Tibial nerve (tissue), 4 donors: ENCODE measurements around the gene PEX12. TPM values are rescaled to one million over a fixed set of nuclear protein-coding genes. Genes with fewer than 3 reads are reported as not detected.
"Not testable (repeated sequence)": the region's sequence is repeated elsewhere in the genome, so short reads cannot be mapped to it uniquely, and the experiment has no call there.

Source experiments
- DNase-seq, 2 donors: peaks; one replicate each; pipeline ENCODE4 v3.0.0-alpha.2; 2019; ENCODE audit warnings: low spot score in 2 of 2
- H3K27ac ChIP-seq, 4 donors: fragments of 200-600 bp; sonication (generic) in 3 of 4; one replicate each; pipeline ENCODE4 v1.5.1; 2017 to 2019; ENCODE audit warnings: mild to moderate bottlenecking in 1 of 4
- H3K27me3 ChIP-seq, 2 donors: fragments of 200-600 bp; sonication (generic) in 1 of 2; one replicate each; pipeline versions ENCODE4 v1.5.1 to v1.6.0; 2017 to 2019
- H3K36me3 ChIP-seq, 3 donors: fragments of 200-600 bp; sonication (generic); one replicate each; pipeline ENCODE4 v1.5.1; 2018 to 2019
- H3K4me1 ChIP-seq, 4 donors: fragments of 200-600 bp; sonication (generic) in 3 of 4; one replicate each; pipeline ENCODE4 v1.5.1; 2017 to 2019
- H3K4me3 ChIP-seq, 4 donors: fragments of 200-600 bp; sonication (generic) in 3 of 4; one replicate each; pipeline ENCODE4 v1.5.1; 2017 to 2019; ENCODE audit warnings: mild to moderate bottlenecking in 1 of 4, moderate library complexity in 1 of 4
- H3K9me3 ChIP-seq, 4 donors: fragments of 200-600 bp; sonication (generic) in 3 of 4; one replicate each; pipeline ENCODE4 v1.5.1; 2017 to 2019
- EP300 ChIP-seq, 2 donors: sonication (generic); formaldehyde crosslinking; IDR thresholded peaks; one replicate each; pipeline ENCODE4 v1.6.1; 2017; ENCODE audit warnings: antibody characterized with exemption in 2 of 2, mild to moderate bottlenecking in 1 of 2
- POLR2A ChIP-seq, 2 donors: fragments of 450-650 bp; IDR thresholded peaks; one replicate each; pipeline ENCODE4 v1.6.1; 2017; ENCODE audit warnings: antibody characterized with exemption in 2 of 2, mild to moderate bottlenecking in 2 of 2, moderate library complexity in 2 of 2
- WGBS, 2 donors: methylation state at CpG; one replicate each; pipeline ENCODE4 v1.1.5; 2018; 5-methylcytosine and 5-hydroxymethylcytosine counted together
- total RNA-seq, 4 donors: library from RNA; depleted of rRNA; stranded (reverse); fragments of >200 nt; gene quantifications; one replicate each; pipeline ENCODE4 v1.1.0, GENCODE V29; 2016
- TF ChIP-seq, protein P1 (sequence below), 5 experiments: fragments of 200-600 bp in 3 of 5; fragments of 450-650 bp in 2 of 5; sonication (generic) in 3 of 5; IDR thresholded peaks; one replicate each; pipeline ENCODE4 v1.5.1; 2016 to 2019; ENCODE audit warnings: antibody characterized with exemption in 5 of 5, mild to moderate bottlenecking in 3 of 5, moderate library complexity in 2 of 5

The PEX12 gene
- total RNA-seq, 4 donors from 2014 or later, result 4.2 to 10.8 (median 9.7) TPM

DNA sequence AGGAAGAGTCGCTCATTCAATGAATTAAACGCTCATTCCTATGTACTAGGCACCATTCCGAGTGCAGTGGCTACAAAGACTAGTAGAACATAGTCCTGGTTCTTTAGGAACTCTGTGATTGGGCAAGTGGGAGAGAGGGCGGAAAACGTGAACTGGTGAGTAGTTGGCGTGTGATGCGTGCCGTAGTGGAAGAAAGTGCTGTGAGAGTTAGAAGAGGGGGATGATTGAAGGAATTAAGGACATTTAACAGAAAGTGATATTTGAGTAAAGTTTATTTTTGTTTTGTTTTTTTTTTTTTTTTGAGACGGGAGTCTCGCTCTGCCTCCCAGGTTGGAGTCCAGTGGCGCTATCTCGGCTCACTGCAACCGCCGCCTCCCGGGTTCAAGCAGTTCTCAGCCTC, 9.8 kb downstream of the PEX12 start:
- peak overlapping the region in 2 of 4 donors; percentile 86 to 91 for H3K27ac ChIP-seq
- 29% methylated on average over 15 of the region's 15 CpGs for WGBS, 2 donors

DNA sequence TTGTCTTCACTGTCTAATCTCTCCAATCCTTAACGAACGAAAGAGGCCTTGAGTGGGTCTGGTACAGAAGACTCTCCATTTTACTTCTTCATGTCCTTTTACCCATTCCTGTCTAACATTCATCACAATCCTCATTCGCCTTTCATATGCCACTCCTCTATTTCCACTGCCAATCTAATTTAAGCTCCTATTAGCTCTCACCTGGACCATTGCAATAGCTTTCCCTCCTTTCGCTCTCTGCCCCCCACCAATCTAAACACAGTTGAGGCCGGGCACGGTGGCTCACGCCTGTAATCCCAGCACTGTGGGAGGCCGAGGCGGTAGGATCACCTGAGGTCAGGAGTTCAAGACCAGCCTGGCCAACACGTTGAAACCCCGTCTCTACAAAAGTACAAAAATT, 11.4 kb downstream of the PEX12 start:
- peak overlapping the region; percentile 64 to 86 (median 73) for H3K4me3 ChIP-seq
- no peaks in the 10 kb centered on the region for H3K27me3 ChIP-seq
- no peaks in the 10 kb centered on the region for H3K9me3 ChIP-seq
- 64 to 74% methylated on average over 11 of the region's 11 CpGs for WGBS, 2 donors
- TF ChIP-seq, protein P1, sequence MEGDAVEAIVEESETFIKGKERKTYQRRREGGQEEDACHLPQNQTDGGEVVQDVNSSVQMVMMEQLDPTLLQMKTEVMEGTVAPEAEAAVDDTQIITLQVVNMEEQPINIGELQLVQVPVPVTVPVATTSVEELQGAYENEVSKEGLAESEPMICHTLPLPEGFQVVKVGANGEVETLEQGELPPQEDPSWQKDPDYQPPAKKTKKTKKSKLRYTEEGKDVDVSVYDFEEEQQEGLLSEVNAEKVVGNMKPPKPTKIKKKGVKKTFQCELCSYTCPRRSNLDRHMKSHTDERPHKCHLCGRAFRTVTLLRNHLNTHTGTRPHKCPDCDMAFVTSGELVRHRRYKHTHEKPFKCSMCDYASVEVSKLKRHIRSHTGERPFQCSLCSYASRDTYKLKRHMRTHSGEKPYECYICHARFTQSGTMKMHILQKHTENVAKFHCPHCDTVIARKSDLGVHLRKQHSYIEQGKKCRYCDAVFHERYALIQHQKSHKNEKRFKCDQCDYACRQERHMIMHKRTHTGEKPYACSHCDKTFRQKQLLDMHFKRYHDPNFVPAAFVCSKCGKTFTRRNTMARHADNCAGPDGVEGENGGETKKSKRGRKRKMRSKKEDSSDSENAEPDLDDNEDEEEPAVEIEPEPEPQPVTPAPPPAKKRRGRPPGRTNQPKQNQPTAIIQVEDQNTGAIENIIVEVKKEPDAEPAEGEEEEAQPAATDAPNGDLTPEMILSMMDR (IDR thresholded peaks at IDR 0.05), result no peak
- no peak for TF ChIP-seq EP300 (IDR thresholded peaks at IDR 0.05)
- no peak for TF ChIP-seq POLR2A (IDR thresholded peaks at IDR 0.05)
- DNase-seq, result no peak
- H3K36me3 ChIP-seq, result no peaks in the 10 kb centered on the region
- H3K27ac ChIP-seq, result no peak overlapping the region
- peaks cover 0 to 39% (median 17%) of the 10 kb centered on the region in 4 donors for H3K4me1 ChIP-seq

More for the DNA sequence above, 9.8 kb downstream of the PEX12 start:
- no peak for DNase-seq
- Histone ChIP-seq H3K9me3 (no peaks in the 10 kb centered on the region), H3K4me1 (peaks cover 0 to 39% (median 17%) of the 10 kb centered on the region in 4 donors), H3K36me3 (peaks cover 0 to 2% (median 0%) of the 10 kb centered on the region in 3 donors), H3K27me3 (no peaks in the 10 kb centered on the region), H3K4me3 (peak overlapping the region; percentile 64 to 86 (median 73))
- no peak for TF ChIP-seq EP300 (IDR thresholded peaks at IDR 0.05)
- no peak for TF ChIP-seq POLR2A (IDR thresholded peaks at IDR 0.05)
- TF ChIP-seq, protein P1 (IDR thresholded peaks at IDR 0.05), result no peak

DNA sequence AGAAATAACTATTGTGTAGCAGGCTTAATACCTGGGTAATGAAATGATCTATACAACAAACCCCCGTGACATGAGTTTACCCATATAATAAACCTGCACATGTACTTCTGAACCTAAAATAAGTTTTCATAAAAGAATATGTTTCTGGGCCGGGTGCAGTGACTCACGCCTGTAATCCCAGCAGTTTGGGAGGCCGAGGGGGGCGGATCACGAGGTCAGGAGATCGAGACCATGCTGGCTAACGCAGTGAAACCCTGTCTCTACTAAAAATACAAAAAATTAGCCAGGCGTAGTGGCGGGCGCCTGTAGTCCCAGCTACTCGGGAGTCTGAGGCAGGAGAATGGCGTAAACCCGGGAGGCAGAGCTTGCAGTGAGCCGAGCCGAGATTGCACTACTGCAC, 15.2 kb downstream of the PEX12 start:
- H3K4me3 ChIP-seq, H3K36me3 ChIP-seq, H3K27me3 ChIP-seq, H3K4me1 ChIP-seq, DNase-seq, H3K9me3 ChIP-seq, H3K27ac ChIP-seq: not testable (repeated sequence)
- WGBS, 2 donors, result 81% methylated on average over 16 of the region's 16 CpGs

DNA sequence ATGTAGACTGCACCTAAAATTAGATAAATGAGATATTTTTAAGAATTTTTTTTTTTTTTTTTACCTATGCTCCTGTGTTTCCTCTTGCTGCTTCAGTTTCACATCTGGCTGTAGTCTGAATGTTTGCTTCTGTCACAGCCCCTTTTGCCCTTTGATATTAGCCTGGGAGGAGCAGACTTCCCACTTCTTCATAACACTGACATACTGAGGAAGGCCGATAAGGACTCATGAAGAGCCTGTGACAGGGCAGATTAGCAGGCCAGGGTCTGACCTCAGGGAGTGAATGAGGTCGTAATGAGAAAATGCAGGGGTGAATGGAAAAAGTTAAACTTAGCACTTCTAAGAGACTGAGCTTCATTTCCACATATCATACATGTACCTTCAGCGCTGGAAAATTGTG, 17.7 kb downstream of the PEX12 start, which contains the start of gene SLFN14:
TSS of gene SLFN14 (minus strand) at position 117 of the 400 bp plus-strand sequence. CDS start 2,757 bp downstream, outside the sequence.
- 48 to 51% methylated on average over 3 of the region's 3 CpGs for WGBS, 2 donors
- peaks cover 0 to 6% of the 10 kb centered on the region in 2 donors for H3K27me3 ChIP-seq
- TF ChIP-seq POLR2A (IDR thresholded peaks at IDR 0.05), result no peak
- TF ChIP-seq, protein P1 (IDR thresholded peaks at IDR 0.05), result no peak
- no peak for TF ChIP-seq EP300 (IDR thresholded peaks at IDR 0.05)
- DNase-seq, result no peak
- no peaks in the 10 kb centered on the region for H3K9me3 ChIP-seq
- no peak within 1 kb of the TSS for H3K4me3 ChIP-seq
- H3K36me3 ChIP-seq, result no peaks in the 10 kb centered on the region
- no peaks in the 10 kb centered on the region for H3K4me1 ChIP-seq
- no peak within 1 kb of the TSS for H3K27ac ChIP-seq

DNA sequence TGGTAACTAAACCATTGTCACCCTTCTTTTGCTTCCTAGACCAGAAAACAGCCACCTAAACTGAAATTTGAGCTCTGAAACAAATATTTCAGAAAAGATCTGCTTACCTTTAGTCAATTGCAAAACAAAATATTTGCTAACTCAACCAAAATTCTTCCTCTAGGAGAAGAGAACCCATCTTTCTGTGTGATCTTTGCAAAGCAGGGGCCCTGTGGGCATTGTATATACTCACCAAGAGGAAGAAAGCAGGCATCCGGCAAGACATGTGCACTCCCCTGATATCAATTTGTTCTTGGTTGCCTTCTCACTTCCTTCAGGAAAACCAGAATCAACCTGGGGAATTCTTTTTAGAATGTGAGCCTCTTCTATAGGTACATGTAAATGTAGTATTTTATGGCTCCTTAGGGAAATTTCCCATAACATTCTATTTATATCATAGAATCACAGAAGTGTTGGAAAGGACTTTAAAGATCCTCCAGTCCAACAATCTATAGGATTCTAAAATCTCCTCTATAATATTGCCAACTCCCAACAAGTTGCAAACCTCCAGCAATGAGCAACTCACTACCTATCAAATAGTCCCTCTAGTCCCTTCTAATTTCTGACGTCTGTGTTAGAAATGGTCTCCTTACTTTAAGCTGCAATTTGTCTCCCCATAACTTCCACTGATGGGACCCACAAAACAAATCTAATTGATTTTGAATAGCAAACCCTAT, 18.7 kb downstream of the PEX12 start:
- DNase-seq, result no peak
- Histone ChIP-seq H3K27me3 (peaks cover 0 to 6% of the 10 kb centered on the region in 2 donors), H3K4me3 (no peak overlapping the region), H3K27ac (no peak overlapping the region), H3K4me1 (no peaks in the 10 kb centered on the region), H3K36me3 (no peaks in the 10 kb centered on the region), H3K9me3 (no peaks in the 10 kb centered on the region)
- 63 to 64% methylated on average over 2 of the region's 2 CpGs for WGBS, 2 donors
- TF ChIP-seq, protein P1 (IDR thresholded peaks at IDR 0.05), result no peak
- no peak for TF ChIP-seq POLR2A (IDR thresholded peaks at IDR 0.05)
- TF ChIP-seq EP300 (IDR thresholded peaks at IDR 0.05), result no peak
